ENCODE results near the gene CLPTM1L.

Gene CLPTM1L

DNA sequence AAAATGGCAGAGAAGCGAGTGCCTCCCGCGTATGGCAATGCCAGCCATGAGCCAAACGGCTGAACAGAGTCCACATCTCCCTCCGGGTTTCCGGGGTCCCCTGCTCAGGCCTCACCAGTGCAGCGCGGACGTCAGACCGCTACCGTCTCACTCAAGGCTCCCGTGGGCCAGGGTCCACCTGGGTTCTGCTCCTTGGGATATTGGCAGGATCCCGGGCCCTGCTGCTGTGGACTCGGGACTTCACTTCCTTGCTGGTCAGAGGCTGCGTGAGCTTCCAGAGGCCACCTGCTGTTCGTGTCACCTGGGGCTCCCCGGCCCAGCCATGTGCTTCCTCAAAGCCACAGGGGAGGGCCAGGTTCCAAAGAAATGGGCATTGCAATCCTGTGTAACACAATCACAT is 38.4 kb upstream of the CLPTM1L start:
- Histone ChIP-seq H3K36me3 (no peaks in the 10 kb centered on the region), H3K27ac (no peak overlapping the region), H3K9me3 (no peaks in the 10 kb centered on the region), H3K4me1 (ENCODE audit: control insufficient read depth in 1 of 2, insufficient read depth in 1 of 2, low read depth in 1 of 2, low read length in 1 of 2) (peaks cover 10 to 11% of the 10 kb centered on the region in 2 experiments), H3K4me3 (ENCODE audit: low read depth in 1 of 2, low read length in 1 of 2) (no peak overlapping the region), H3K27me3 (peaks cover 81% of the 10 kb centered on the region)
- TF ChIP-seq, protein P1, sequence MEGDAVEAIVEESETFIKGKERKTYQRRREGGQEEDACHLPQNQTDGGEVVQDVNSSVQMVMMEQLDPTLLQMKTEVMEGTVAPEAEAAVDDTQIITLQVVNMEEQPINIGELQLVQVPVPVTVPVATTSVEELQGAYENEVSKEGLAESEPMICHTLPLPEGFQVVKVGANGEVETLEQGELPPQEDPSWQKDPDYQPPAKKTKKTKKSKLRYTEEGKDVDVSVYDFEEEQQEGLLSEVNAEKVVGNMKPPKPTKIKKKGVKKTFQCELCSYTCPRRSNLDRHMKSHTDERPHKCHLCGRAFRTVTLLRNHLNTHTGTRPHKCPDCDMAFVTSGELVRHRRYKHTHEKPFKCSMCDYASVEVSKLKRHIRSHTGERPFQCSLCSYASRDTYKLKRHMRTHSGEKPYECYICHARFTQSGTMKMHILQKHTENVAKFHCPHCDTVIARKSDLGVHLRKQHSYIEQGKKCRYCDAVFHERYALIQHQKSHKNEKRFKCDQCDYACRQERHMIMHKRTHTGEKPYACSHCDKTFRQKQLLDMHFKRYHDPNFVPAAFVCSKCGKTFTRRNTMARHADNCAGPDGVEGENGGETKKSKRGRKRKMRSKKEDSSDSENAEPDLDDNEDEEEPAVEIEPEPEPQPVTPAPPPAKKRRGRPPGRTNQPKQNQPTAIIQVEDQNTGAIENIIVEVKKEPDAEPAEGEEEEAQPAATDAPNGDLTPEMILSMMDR (IDR thresholded peaks at IDR 0.05) = no peak

DNA sequence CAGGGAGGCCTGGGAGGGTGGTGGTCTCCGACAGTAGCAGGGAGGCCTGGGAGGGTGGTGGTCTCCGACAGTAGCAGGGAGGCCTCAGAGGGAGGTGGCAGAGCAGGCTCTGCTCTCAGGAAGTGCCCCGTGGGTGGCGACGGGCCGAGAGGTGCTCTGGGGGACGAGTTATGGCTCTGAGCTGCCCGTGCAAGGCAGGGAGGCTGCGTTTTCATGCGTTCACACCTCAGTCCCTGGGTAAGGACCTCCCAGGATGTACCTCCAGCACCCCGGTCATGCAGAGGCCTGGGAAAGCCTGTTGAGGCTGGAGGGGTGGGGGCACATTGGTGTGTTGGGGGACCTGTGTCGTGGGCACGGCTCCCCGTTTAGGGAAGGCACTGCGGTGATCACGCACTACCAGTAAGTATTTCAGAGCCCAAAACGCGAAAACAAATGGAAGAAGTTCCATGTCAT is 37.4 kb upstream of the CLPTM1L start:
- Histone ChIP-seq H3K9me3 (no peaks in the 10 kb centered on the region), H3K4me1 (ENCODE audit: control insufficient read depth in 1 of 2, insufficient read depth in 1 of 2, low read depth in 1 of 2, low read length in 1 of 2) (peaks cover 10 to 11% of the 10 kb centered on the region in 2 experiments), H3K4me3 (ENCODE audit: low read depth in 1 of 2, low read length in 1 of 2) (no peak overlapping the region), H3K27ac (no peak overlapping the region), H3K36me3 (no peaks in the 10 kb centered on the region), H3K27me3 (peaks cover 72% of the 10 kb centered on the region)
- TF ChIP-seq, protein P1 (IDR thresholded peaks at IDR 0.05) = no peak

DNA sequence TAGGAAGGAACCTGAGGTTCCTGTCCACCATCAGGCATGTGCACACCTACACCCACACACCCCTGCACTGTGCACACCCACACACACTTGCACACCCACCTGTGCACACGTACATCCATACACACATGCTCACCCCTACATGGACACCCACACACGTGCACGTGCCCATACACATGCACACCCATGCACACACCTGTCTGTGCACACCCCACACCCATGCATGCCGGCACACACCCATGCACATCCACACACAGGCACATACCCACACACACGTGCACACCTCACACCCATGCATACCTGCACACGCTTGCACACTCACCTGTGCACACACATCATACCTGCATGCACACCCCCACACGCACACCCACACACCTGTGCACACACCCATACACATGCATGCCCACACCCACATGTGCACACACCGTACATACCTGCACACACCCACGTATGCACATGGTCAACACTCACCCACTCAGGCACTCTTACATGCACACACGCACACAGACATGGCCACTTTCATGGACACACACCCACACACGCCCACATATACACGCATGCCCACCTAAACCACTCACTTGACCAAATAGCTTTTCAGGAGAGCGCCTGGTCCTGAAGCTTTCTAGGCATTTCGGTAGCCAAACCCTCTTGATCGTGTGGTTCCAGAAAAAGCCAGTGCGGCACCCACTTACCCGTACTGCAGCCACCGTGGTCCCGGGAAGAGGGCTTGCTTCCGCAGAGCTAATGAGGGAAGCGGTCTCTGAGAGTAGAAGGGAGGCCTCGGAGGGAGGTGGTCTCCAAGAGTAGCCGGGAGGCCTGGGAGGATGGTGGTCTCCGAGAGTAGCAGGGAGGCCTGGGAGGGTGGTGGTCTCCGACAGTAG is 36.7 kb upstream of the CLPTM1L start:
- TF ChIP-seq, protein P1 (IDR thresholded peaks at IDR 0.05) = no peak
- peaks cover 9 to 10% of the 10 kb centered on the region in 2 experiments for H3K4me1 ChIP-seq (ENCODE audit: control insufficient read depth in 1 of 2, insufficient read depth in 1 of 2, low read depth in 1 of 2, low read length in 1 of 2)

DNA sequence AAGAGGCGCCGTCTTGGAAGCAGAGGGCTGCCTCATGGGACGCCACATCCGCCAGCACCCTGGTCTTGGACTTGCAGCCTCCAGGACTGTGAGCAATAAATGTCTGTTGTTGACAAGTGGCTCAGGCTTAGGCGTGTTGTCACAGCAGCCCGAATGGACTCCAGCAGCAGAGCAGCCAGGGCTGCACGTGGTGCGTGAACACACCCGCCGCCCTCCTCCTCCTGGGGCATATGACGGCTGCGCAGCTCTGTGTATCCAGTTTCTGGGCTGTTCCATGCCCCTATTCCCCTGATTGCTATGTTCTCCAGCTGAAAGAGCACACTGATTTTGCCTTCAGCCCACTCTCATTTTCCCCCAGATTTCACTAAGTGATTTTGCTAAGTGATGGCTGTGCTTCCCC is 36.0 kb upstream of the CLPTM1L start:
- Histone ChIP-seq H3K4me1 (ENCODE audit: control insufficient read depth in 1 of 2, insufficient read depth in 1 of 2, low read depth in 1 of 2, low read length in 1 of 2) (peaks cover 4 to 6% of the 10 kb centered on the region in 2 experiments), H3K9me3 (no peaks in the 10 kb centered on the region), H3K4me3 (ENCODE audit: low read depth in 1 of 2, low read length in 1 of 2) (no peak overlapping the region), H3K36me3 (no peaks in the 10 kb centered on the region), H3K27ac (no peak overlapping the region), H3K27me3 (peaks cover 70% of the 10 kb centered on the region)
- TF ChIP-seq, protein P1 (IDR thresholded peaks at IDR 0.05) = no peak

More for the DNA sequence above, 36.7 kb upstream of the CLPTM1L start:
- Histone ChIP-seq H3K27me3 (peaks cover 70% of the 10 kb centered on the region), H3K4me3 (ENCODE audit: low read depth in 1 of 2, low read length in 1 of 2) (no peak overlapping the region), H3K9me3 (no peaks in the 10 kb centered on the region), H3K27ac (no peak overlapping the region), H3K36me3 (no peaks in the 10 kb centered on the region)

DNA sequence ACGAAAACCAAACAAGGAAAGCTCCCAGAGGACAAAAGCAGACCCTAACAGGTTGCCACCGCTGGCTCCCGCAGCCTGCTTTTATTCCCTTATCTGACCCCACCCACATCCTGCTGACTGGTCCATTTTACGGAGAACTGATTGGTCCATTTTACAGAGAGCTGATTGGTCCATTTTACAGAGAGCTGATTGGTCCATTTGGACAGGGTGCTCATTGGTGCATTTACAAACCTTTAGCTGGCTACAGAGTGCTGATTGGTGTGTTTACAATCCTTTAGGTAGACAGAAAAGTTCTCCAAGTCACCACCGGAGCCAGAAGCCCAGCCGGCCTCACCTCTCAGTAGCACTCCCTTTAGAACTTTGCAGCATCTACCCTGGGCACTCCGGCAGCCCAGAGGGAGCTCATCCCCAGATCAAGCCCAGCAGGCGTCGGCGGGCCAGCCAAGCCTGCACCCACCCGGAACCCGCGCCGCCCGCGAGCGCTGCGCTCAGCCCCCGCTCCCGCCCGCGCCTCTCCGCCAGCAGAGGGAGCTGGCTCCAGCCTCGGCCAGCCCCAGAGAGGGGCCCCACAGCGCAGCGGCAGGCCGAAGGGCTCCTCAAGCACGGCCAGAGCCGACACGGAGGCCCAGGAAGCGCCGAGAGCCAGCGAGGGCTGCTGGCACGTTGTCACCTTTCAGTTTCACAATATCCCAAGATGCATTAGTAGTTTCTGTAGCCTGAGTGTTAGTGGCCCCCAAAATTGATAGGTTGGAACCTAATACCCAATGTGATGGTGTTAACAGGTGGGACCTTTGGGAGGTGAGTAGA is 35.3 kb upstream of the CLPTM1L start:
- Histone ChIP-seq H3K9me3 (no peaks in the 10 kb centered on the region), H3K4me1 (ENCODE audit: control insufficient read depth in 1 of 2, insufficient read depth in 1 of 2, low read depth in 1 of 2, low read length in 1 of 2) (peaks cover 0 to under 1% of the 10 kb centered on the region in 2 experiments), H3K4me3 (ENCODE audit: low read depth in 1 of 2, low read length in 1 of 2) (no peak overlapping the region), H3K27ac (no peak overlapping the region), H3K36me3 (no peaks in the 10 kb centered on the region), H3K27me3 (peaks cover 70% of the 10 kb centered on the region)
- TF ChIP-seq, protein P1 (IDR thresholded peaks at IDR 0.05) = no peak
